A549 (cell line): ENCODE results near the gene TTL. TPM values are rescaled to one million over a fixed set of nuclear protein-coding genes. Genes with fewer than 3 reads are reported as not detected.
"Not testable (repeated sequence)": the region's sequence is repeated elsewhere in the genome, so short reads cannot be mapped to it uniquely, and the experiment has no call there.

Experiments used
- ATAC-seq, 2 experiments: fragments of 200-7000 bp in 1 of 2; fragments of >200 bp in 1 of 2; cut with Nextera tagmentation in 1 of 2; cut with Tn5 transposase in 1 of 2; 3 replicates each; pipeline versions ENCODE4 v1.8.0 to v1.9.1; 2018 to 2020; ENCODE audit warnings: mild to moderate bottlenecking in 1 of 2, moderate library complexity in 1 of 2
- CTCF ChIA-PET: fragments of 300-600 bp; sonication (Branson Sonifier 250); formaldehyde crosslinking; extraction: SDS; loops from one replicate; lab custom pipeline; 2021; ENCODE audit warnings: antibody characterized with exemption, inconsistent platforms; lab: Yijun Ruan, JAX
- POLR2A ChIA-PET: fragments of 350-600 bp; formaldehyde crosslinking; extraction: SDS; loops from one replicate; lab custom pipeline; 2021; ENCODE audit warnings: antibody characterized with exemption, inconsistent platforms; lab: Yijun Ruan, JAX
- DNase-seq, 2 experiments: peaks; one replicate each; pipeline versions ENCODE4 v3.0.0 to v3.0.0-alpha.2; 2011 to 2016; ENCODE audit warnings: low read depth in 1 of 2, low spot score in 1 of 2
- FAIRE-seq: peaks from 2 replicates; lab custom pipeline; 2011; peaks lifted over from hg19 to GRCh38; lab: Jason Lieb, UNC
- H3K27ac ChIP-seq, 2 experiments: fragments of >200 bp; sonication (Bioruptor Twin); formaldehyde crosslinking; 3 replicates each; pipeline ENCODE4 v1.5.1; 2016 to 2017
- H3K4me1 ChIP-seq: fragments of >200 bp; sonication (Bioruptor Twin); formaldehyde crosslinking; 3 replicates; pipeline ENCODE4 v1.6.1; 2016
- H3K4me2 ChIP-seq: fragments of >200 bp; sonication (Bioruptor Twin); formaldehyde crosslinking; 3 replicates; pipeline ENCODE4 v1.6.1; 2016
- H3K4me3 ChIP-seq: fragments of >200 bp; sonication (Bioruptor Twin); formaldehyde crosslinking; 3 replicates; pipeline ENCODE4 v1.5.1; 2016
- H3K9me3 ChIP-seq: fragments of >200 bp; sonication (Bioruptor Twin); formaldehyde crosslinking; 3 replicates; pipeline ENCODE4 v1.6.1; 2016
- ATOH8 ChIP-seq: fragments of 250-450 bp; sonication (Bioruptor Pico); IDR thresholded peaks from 2 replicates; pipeline ENCODE4 v1.5.0; 2020; ENCODE audit warnings: low read depth, mild to moderate bottlenecking, moderate library complexity
- BHLHE40 ChIP-seq: IDR thresholded peaks from 2 replicates; pipeline ENCODE4 v1.6.1; 2012; ENCODE audit warnings: low read depth, low read length, inconsistent platforms
- CHD2 ChIP-seq: fragments of 150-350 bp; IDR thresholded peaks from 2 replicates; pipeline ENCODE4 v1.6.1; 2014; ENCODE audit warnings: low read length; ENCODE audit not compliant: partially characterized antibody
- CHD4 ChIP-seq: fragments of 200-600 bp; sonication (generic); IDR thresholded peaks from 2 replicates; pipeline ENCODE4 v1.6.1; 2016; ENCODE audit warnings: antibody characterized with exemption, mild to moderate bottlenecking, borderline replicate concordance
- CTCF ChIP-seq: fragments of >200 bp; sonication (Bioruptor Twin); formaldehyde crosslinking; IDR thresholded peaks from 3 replicates; pipeline ENCODE4 v1.5.1; 2016
- E2F6 ChIP-seq: IDR thresholded peaks from 2 replicates; pipeline ENCODE4 v1.6.1; 2012; ENCODE audit warnings: low read depth, borderline replicate concordance
- GATA3 ChIP-seq: IDR thresholded peaks from 2 replicates; pipeline ENCODE4 v1.6.1; 2012; ENCODE audit warnings: borderline replicate concordance
- HDAC2 ChIP-seq: fragments of 200-600 bp; sonication (generic); IDR thresholded peaks from 2 replicates; pipeline ENCODE4 v1.6.1; 2016
- KDM1A ChIP-seq: fragments of 200-600 bp; sonication (generic); IDR thresholded peaks from 2 replicates; pipeline ENCODE4 v1.6.1; 2016; ENCODE audit warnings: low read depth, mild to moderate bottlenecking
- MAX ChIP-seq: IDR thresholded peaks from 2 replicates; pipeline ENCODE4 v1.6.1; 2012
- NFE2L2 ChIP-seq: fragments of 150-350 bp; conservative IDR thresholded peaks from 2 replicates; pipeline ENCODE4 v1.6.1; 2014; ENCODE audit warnings: low read length
- PBX3 ChIP-seq: IDR thresholded peaks from 2 replicates; pipeline ENCODE4 v1.6.1; 2012
- RAD21 ChIP-seq, 2 experiments: fragments of >200 bp in 1 of 2; sonication (Bioruptor Twin) in 1 of 2; formaldehyde crosslinking in 1 of 2; IDR thresholded peaks in 1 of 2; conservative IDR thresholded peaks in 1 of 2; 2 replicates in 1 of 2; 3 replicates in 1 of 2; pipeline ENCODE4 v1.6.1; 2012 to 2018; ENCODE audit warnings: inconsistent platforms in 1 of 2
- RARB ChIP-seq: fragments of 250-450 bp; sonication (Bioruptor Pico); IDR thresholded peaks from 2 replicates; pipeline ENCODE4 v1.8.0; 2021; ENCODE audit warnings: mild to moderate bottlenecking, moderate library complexity
- SMC3 ChIP-seq: fragments of >200 bp; sonication (Bioruptor Twin); formaldehyde crosslinking; IDR thresholded peaks from 3 replicates; pipeline ENCODE4 v1.6.1; 2018; ENCODE audit warnings: inconsistent platforms
- ZNF302 ChIP-seq: fragments of 250-450 bp; sonication (Bioruptor Pico); IDR thresholded peaks from 2 replicates; pipeline ENCODE4 v1.9.0; 2021; ENCODE audit warnings: inconsistent platforms, mild to moderate bottlenecking, moderate library complexity
- WGBS: methylation state at CpG from one replicate; pipeline ENCODE4 v1.1.6; 2017; ENCODE audit errors: missing lambda C conversion rate; 5-methylcytosine and 5-hydroxymethylcytosine counted together
- polyA plus RNA-seq, 4 experiments: library from polyadenylated mRNA; depleted of rRNA in 3 of 4; stranded (reverse); fragments of >200 nt; fragmentation: RNase III in 1 of 4; extraction: RNeasy Plus Mini Kit Qiagen cat#74134 plus additional on column Dnase treatment in 1 of 4; gene quantifications; 2 replicates in 3 of 4; 3 replicates in 1 of 4; pipeline ENCODE4 v1.2.3, GENCODE V29; 2011 to 2017

Gene TTL
- polyA plus RNA-seq, 2 of the 4 experiments (the other 2 are of a cell fraction) = 29.7 to 33.1 TPM

GRCh38 chr2:112566104-112566503 is 84.1 kb downstream of the TTL start (continued):
- TF ChIP-seq CTCF (no peak), ZNF302 (CRISPR knock-in tag) (no peak), E2F6 (no peak)

- not testable (repeated sequence) for ATAC-seq, FAIRE-seq
Measured at GRCh38 chr2:112566508-112566907, 84.6 kb downstream of the TTL start.

GRCh38 chr2:112572005-112572404 is 90.0 kb downstream of the TTL start:
- TF ChIP-seq GATA3 = no peak
- TF ChIP-seq E2F6 = no peak
- TF ChIP-seq CHD4 = no peak
- no peak for TF ChIP-seq ATOH8 (CRISPR knock-in tag)
- TF ChIP-seq RAD21 (conservative IDR thresholded peaks at IDR 0.05 in 1 of 2, IDR thresholded peaks at IDR 0.05 in 1 of 2) = no peak
- TF ChIP-seq CTCF = no peak
- TF ChIP-seq PBX3 = no peak
- no peak for TF ChIP-seq CHD2
- TF ChIP-seq MAX = no peak
- no peak for TF ChIP-seq HDAC2
- TF ChIP-seq BHLHE40 = no peak
- no peak for TF ChIP-seq KDM1A
- no peak for TF ChIP-seq RARB (CRISPR knock-in tag)
- no peak for TF ChIP-seq NFE2L2
- no peak for TF ChIP-seq SMC3
- CTCF ChIA-PET = interaction anchor here (1.0 to 1.7 kb wide), 2 partner anchors 11 to 91 kb away, joined by 6 to 9 read pairs; no protein-coding TSS in a partner anchor
- POLR2A ChIA-PET = no interaction called here
- no peaks in the 10 kb centered on the region for H3K4me1 ChIP-seq
- H3K9me3 ChIP-seq = no peaks in the 10 kb centered on the region
- H3K4me3 ChIP-seq = no peak overlapping the region
- ATAC-seq (no peak), DNase-seq (no peak), FAIRE-seq (no peak)
- H3K27ac ChIP-seq = no peak overlapping the region
- WGBS = 79% methylated on average over 7 of the region's 7 CpGs
- no peak overlapping the region for H3K4me2 ChIP-seq

More at GRCh38 chr2:112566508-112566907, 84.6 kb downstream of the TTL start:
- DNase-seq, H3K9me3 ChIP-seq, H3K4me2 ChIP-seq, H3K4me1 ChIP-seq, H3K27ac ChIP-seq, H3K4me3 ChIP-seq: not testable (repeated sequence)
- CTCF ChIA-PET = interaction anchor here (0.6 to 1.9 kb wide), 5 partner anchors 9 to 147 kb away, joined by 3 to 4 read pairs (median 4); no protein-coding TSS in a partner anchor
- 97% methylated on average over 5 of the region's 5 CpGs for WGBS
- POLR2A ChIA-PET = interaction anchor here (0.6 kb wide), 1 partner anchor 551 kb away, joined by 4 read pairs; no protein-coding TSS in a partner anchor
